CD4-positive, alpha-beta T cell treated with Interleukin-1 beta for 1 hour (primary cell): ENCODE data around the gene LDLRAD1.
"Not testable (repeated sequence)": the region's sequence is repeated elsewhere in the genome, so short reads cannot be mapped to it uniquely, and the experiment has no call there.

ENCODE experiments used
- DNase-seq, 2 donors: peaks; one replicate each; pipeline ENCODE4 v3.0.0-alpha.2; 2020 to 2022

Gene LDLRAD1

DNA sequence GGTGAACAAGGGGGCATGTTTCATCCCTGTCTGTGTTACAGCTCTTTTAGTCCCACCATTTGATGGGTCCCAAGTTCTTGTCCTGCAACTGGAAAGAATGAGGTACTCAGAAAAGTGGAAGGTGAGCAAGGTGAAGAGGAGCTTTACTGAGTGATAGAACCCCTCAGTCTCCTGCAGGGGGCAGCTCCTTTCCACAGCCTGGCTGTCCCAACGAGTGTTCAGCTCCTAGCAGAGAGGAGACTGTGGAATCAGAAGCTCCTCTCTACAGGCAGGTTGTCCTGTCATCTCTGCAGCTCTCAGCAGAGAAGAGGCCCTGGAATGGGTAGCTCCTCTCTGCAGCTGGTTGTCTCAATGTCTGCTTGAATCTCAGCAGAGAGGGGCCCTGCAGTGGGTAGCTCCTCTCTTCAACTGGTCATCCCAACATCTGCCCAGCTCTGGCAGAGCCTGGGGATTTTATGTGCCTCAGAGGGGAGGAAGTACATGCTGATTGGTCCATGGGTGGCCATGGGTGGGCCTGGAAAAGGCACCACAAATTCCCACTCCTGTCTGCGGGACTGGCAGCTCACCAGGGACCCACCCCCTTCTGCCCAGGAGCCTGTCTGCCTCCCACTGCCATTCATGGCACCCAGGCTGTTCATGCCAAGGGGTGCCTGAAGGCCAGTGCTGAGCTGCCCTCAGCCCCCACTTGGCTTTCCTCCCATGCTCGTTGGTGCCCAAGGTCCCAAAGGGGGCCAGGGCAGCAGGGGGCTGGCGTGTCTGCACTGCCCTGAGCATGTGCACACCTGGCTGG is 25.7 kb downstream of the LDLRAD1 start:
- no peak for DNase-seq

DNA sequence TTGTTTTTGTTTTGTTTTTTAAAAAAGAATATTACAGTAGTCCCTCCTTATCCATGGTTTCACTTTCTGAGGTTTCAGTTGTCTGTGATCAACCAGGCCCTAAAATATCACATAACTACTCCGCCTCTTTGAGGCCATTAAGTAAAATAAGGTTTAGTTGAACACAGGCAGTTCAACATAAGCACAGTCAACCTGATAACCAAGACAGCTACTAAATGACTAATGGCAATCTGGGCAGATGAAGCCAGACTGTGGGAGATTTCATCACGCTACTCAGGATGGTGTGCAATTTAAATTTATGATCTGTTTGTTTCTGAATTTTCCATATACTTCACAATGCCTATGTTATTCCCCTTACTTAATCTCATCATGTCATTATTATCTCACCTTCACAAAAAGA is 30.1 kb downstream of the LDLRAD1 start:
- DNase-seq: no peak

DNA sequence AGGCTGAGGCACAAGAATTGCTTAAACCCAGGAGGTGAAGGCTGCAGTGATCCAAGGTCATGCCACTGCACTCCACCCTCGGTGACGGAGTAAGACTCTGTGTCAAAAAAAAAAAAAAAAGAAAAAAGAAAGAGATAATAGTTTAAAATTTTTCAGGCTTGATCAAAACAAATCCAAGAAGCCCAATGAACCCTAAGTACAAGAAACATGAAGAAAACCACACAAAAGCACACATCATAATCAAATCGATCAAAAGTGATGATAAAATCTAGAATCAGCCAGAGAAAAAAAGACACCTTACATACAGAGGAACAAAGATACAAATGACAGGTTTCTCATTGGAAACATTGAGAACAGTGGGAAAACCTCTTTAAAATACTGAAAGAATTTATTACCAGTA is 31.5 kb downstream of the LDLRAD1 start:
- no peak for DNase-seq

DNA sequence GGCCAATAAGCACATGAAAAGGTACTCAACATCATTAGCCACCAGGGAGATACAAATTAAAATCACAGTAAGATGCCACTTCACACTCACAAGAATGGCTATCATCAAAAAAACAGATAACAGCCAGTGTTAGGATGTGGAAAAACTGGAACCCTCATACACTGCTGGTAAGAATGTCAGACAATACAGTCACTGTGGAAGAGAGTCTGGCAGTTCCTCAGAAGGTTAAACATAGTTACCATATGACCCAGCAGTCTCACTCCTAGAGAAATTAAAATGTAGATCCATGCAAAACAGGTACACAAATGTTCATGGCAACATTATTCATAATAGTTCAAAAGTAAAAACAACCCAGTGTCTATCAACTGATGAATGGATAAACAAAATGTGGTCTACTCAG is 33.3 kb downstream of the LDLRAD1 start:
- no peak for DNase-seq

DNA sequence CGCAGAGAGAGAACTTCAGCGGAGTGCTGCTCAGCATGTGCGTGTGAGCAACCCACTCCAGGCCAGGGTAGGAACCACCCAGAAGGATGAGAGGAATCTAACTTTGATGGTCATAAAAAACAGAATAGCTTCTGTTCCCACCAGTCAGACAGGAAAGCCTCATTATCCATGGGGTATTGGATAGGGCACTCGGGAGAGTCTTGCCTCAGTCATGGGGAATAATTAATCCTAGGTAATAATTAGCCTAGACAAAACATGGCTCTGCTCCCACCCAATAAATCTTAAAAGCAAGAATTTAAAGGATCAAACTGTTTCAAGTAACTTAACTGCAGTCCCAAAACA is 35.3 kb downstream of the LDLRAD1 start:
- no peak for DNase-seq

DNA sequence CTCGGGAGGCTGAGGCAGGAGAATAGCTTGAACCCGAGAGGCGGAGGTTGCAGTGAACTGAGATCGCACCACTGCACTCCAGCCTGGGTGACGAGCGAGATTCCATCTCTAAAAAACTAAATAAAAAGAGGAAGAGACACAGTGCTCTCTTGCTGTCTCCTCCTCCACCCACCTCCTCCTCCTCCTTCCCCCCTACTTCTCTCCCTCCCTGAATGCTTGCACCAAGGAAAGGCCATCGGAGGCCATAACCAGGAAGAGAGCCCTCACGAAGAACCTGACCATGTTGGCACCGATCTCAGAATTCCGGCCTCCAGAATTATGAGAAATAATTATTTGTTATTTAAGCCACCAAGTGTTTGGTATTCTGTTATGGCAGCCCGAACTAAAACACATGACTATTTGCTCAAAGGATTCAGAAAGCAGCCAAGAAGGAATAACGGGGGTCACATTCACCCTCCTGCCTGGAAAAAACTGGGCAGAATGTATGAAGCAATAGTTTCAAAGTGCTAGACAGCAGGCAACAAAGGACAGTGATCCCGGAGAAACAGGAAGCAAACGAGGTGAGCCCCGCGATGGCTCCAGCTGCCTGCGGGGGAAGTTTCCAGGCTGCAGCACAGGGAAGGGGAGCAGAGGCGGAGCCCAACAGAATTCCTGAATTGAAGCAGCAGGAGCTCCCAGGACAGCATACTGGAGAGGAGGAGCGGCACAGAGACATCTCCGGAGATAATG is 35.8 kb downstream of the LDLRAD1 start:
- no peak for DNase-seq

DNA sequence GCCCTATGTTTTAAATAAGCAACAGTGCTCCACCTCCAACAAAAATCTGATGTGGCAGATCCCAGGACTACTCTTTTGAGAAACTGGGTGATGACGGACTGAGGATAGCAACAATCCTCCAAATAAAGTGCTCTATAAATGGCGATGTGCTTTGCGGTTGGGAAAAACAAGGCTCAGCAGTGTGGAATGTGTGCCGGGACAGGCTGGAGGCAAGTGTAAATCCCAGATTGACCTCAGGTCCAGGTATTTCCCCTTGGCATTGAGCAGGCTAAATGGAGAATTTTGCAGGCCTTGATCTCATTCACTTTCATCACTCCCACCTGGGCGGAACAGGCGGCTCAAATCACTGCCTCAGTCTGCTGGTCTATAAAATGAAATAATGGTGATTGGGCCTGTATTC is 36.8 kb downstream of the LDLRAD1 start:
- DNase-seq: no peak

DNA sequence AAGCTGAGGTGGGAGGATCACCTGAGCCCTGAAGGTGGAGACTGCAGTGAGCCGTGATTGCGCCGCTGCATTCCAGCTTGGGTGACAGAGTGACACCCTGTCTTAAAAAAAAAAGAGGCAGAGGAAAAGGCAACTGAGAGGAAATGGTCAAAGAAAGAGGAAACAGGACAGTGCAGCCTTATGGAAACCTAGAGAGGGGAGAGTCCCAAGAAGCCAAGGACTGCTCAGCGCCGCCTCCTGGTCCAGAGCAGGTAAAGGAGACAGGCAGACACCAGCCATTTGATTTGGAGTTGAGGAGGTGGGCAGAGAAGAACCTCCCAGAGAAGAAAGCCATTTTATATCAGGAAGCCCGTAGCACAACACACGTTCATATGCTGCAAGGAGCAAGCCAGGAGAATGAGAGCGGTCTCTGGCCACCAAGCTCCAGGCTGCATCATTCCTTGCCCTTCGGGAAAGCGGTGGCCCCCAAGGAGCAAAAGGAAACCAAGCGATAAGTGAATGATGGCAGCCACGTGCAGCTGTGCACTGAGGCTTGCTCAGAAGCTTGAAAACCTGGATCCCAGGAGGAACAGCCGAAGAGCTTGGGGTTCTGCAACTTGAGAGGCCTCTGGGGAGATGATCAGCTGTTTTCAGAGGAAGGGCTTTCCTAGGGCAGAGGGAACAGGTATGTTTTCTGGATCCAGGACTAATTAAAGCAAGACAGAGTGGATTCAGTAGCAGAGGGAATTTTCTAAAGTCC is 38.1 kb downstream of the LDLRAD1 start:
- DNase-seq: no peak

DNA sequence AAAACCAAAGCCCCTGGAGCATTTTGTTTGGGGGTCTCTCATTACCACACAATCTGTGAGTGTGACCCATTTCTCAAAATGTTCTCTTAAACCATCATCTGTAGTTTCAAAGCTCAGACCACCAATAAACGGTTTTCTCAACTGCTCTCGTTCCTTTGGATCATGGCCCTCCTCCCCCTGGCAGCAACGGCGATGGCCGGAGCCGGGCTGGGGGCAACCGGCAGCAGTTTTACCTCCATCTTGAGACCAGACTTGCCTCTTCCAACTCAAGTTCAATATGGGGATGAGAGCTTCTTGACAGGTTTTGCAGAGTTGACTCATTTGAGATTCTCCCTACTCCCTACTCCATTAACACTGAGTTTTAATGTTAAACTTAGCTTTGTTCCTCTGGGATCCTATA is 42.1 kb downstream of the LDLRAD1 start:
- no peak for DNase-seq

DNA sequence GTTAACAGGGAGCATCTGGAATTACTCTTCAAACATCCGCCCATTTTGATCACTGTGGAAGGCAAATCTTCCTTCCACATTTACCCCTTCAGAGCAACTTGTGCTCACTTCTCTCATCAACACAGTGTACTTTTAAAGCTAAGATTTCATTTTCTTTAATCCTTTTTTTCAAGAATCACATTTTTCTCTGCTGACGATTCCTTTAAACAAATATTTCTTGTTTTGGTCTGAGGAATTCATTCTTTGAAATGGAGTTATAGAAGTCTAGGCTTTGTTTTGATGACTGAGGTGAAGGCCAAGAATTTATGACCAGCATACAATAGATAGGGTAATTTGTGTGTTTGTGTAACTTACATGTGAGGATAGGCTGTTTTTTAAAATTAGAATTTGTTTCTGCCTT is 46.3 kb downstream of the LDLRAD1 start:
- DNase-seq: no peak

DNA sequence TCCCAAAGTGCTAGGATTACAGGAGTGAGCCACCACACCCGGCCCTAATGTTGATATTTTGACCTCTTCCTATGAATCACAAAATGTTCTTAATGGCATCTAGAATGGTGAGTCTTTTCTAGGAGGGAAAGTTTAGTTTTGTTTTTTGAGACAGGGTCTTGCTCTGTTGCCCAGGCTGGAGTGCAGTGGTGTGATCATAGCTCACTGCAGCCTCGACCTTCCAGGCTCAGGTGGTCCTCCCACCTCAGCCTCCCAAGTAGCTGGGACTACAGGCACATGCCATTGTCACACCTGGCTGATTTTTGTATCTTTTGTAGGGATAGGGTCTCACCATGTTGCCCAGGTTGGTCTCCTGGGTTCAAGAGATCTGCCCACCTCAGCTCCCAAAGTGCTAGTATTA is 48.7 kb downstream of the LDLRAD1 start:
- DNase-seq: not testable (repeated sequence)

DNA sequence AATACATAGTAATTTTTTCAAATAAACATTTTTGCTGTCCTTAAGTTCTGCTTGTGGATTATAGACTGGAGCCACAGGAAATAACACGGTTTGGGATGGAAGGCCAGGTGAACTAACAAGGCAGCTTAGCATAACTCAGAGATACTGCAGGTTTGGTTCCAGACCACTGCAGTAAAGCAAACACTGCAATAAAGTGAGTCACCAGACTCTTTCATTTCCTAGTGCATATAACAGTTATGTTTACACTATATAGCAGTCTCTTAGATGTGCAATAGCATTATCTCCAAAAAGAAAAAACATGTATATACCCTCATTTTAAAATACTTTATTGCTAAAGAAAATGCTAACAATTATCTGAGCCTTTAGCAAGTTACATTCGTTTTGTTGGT is 49.9 kb downstream of the LDLRAD1 start:
- no peak for DNase-seq

DNA sequence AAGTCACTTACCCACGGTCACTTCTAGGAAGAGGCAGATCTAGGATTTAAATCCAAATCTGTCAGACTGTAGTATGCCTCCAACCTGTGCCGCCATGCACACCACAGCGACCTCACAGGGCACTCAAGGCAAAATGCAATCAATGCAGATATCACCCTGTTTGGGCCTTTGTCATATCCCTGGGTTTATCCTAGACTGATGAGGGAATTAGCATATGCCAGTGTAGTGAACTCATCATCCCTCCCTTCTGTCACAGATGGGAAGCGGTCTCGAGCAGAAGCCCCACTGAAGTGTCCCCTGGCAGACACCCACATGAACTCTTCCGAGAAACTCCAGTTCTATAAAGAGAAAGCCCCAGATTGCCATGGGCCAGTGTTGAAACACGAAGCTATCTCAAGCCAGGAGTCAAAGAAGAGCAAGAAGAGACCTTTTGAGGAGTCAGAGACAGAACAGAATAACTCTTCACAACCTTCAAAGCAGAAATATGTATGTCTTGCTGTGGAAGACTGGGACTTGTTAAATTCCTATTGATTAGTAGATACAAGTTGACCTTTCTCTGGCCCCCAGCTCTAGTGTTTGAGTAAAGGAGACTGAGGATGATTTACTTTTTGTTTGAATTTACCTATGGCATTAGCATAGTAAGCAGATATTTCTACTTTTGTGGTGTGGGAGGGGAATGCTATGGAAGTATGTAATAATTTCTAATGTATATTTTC is 50.4 kb downstream of the LDLRAD1 start:
- no peak for DNase-seq

DNA sequence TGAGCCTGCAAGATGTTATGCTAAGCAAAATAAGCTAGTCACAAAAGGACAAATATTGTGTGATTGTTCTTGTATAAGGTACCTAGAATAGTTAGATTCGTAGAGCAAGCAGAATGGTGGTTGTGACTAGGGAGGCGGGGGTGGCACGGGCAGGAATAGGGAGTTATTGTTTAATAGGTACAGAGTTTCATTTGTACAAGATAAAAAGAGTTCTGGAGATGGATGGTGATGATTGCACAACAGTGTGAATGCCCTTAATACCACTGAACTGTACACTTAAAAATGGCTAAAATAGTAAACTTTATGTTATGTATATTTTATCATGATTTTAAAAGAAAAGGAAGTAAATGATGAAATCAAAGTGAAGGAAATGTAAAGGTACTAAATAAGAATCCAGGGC is 51.2 kb downstream of the LDLRAD1 start:
- no peak for DNase-seq

DNA sequence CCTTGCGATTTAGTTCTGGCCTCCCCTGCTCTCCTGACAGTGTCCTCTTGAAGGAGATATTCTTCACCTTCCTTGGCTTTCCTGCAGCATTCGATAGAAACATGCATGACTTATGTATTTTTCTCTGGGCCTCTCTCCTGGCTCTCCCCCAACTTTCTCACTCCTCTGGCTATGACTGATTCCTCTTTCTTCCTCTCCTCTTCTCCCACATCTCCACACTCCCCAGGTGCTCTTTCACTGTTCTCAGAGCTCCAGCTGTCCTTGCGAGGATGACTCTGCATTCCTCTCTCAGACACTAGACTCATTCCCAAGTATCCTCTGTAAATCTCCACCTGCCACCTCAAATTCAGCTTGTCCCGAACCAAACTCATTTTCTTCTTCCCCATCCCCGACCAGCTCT is 53.9 kb downstream of the LDLRAD1 start:
- no peak for DNase-seq

DNA sequence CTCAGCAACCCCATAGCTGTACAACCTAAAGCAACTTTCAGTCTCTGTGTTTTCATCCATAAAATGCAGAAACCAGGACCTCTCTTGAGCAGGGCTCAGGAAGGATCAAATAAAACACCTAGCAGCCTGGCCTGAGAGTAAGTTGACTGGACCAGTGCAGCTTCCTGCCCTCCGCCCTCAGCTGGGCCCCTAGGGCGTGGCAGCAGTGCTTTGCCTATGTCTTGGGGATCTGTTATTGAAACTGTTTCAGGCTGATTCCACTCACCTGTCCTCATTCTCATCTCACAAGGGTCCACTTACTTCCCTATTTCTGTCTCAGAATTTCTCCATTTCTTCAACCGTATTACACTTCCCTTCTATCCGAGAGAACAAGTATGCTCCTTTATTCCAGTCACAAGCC is 54.5 kb downstream of the LDLRAD1 start:
- no peak for DNase-seq

DNA sequence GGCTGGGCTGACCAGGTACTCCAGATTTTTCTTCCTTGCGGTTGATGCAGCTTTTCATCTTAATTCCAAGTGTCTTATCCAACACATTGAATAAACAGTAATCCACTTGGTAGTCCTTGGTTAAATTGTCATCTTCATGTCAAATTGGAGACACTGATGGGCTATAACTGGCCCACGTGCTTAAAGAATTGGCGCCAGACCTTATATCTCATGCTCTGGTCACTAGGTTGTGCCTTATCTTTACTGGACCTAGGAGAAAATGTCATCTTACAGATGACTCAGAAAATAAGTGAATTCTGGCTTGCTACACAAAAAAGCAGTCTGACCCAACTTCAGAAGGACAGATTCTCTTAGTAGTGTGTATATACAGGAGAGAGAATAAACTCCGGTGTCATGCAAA is 55.6 kb downstream of the LDLRAD1 start:
- no peak for DNase-seq

DNA sequence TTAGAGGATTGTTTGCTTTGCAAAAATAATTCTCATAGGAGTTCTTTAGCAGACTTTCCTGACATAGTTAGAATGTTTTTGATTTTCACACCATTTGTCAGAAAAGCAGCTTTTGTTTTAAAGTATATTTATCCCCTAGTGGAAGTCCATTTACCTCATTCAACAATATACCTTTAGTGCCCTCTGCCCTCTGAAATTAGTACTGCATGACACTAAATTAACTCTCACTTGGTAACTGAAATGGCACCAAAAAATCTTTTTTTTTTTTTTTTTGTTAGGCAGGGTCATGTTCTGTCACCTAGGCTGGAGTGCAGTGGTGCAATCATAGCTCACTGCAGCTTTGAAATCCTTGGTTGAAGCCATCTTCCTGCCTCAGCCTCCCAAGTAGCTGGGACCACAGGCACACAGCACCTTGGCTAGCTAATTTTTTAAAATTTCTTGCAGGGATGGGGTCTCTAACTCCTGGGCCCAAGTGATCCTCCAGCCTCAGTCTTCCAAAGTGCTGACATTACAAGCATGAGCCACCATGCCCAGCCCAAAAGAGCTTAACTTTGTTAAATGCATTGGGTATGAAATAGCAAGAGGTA is 58.2 kb downstream of the LDLRAD1 start:
- DNase-seq: peak in 1 of 2 donors; percentile 67
